ENCODE data around the gene OBSCN. TPM values are rescaled to one million over a fixed set of nuclear protein-coding genes. Genes with fewer than 3 reads are reported as not detected.

The OBSCN gene
- total RNA-seq, 1 experiment from 2014 or later: 10.5 TPM

- Histone ChIP-seq H3K4me1 (ENCODE audit: control insufficient read depth, insufficient read depth, low read length) (no peaks in the 10 kb centered on the region), H3K36me3 (ENCODE audit: control insufficient read depth, insufficient read depth, low read length) (no peaks in the 10 kb centered on the region), H3K9me3 (ENCODE audit: control insufficient read depth, insufficient read depth, low read depth, low read length) (peaks cover 50% of the 10 kb centered on the region), H3K27ac (ENCODE audit: low read length) (no peak overlapping the region), H3K27me3 (ENCODE audit: control insufficient read depth, insufficient read depth, low read length) (no peaks in the 10 kb centered on the region), H3K4me3 (ENCODE audit: low read depth in 2 of 2, low read length in 2 of 2) (no peak overlapping the region)
- no TSS peak for BruUV-seq (replicated peaks)
- TF ChIP-seq POLR2AphosphoS5 (IDR thresholded peaks at IDR 0.05; ENCODE audit: low read depth, low read length) (no peak), CTCF (IDR thresholded peaks at IDR 0.05) (no peak), TCF7L2 (IDR thresholded peaks at IDR 0.05; ENCODE audit: low read depth, low read length) (no peak), REST (IDR thresholded peaks at IDR 0.05; ENCODE audit: insufficient read depth in 1 of 2, low read depth in 2 of 2, low read length in 1 of 2) (no peak), SIN3A (IDR thresholded peaks at IDR 0.05; ENCODE audit: borderline replicate concordance, insufficient read depth, low read depth, low read length) (no peak)
- in situ Hi-C loops (cut with HindIII; ENCODE audit: low pct_unique_long_range_greater_than_20kb, low sequenced_read_pairs) (no loop called here), intact Hi-C loops (cut with micrococcal nuclease; ENCODE audit: unreplicated experiment) (no loop called here)
- ChIA-PET POLR2A (no interaction called here), CTCF (no interaction called here)
- DNase-seq (ENCODE audit: low read depth, low spot score) (no peak), ATAC-seq (no peak)
Measured at GRCh38 chr1:228245111-228245510, 37.3 kb downstream of the OBSCN start.

GRCh38 chr1:228246216-228246900 lies 38.5 kb downstream of the OBSCN start:
- ChIA-PET POLR2A (no interaction called here), CTCF (no interaction called here)
- ATAC-seq: no peak
- no peak overlapping the region for H3K27ac ChIP-seq (ENCODE audit: low read length)
- no peak overlapping the region for H3K4me3 ChIP-seq (ENCODE audit: low read depth in 2 of 2, low read length in 2 of 2)
- in situ Hi-C loops (cut with HindIII; ENCODE audit: low pct_unique_long_range_greater_than_20kb, low sequenced_read_pairs) (no loop called here), intact Hi-C loops (cut with micrococcal nuclease; ENCODE audit: unreplicated experiment) (no loop called here)
- no peak for TF ChIP-seq POLR2AphosphoS5 (IDR thresholded peaks at IDR 0.05; ENCODE audit: low read depth, low read length)
- peaks cover 50% of the 10 kb centered on the region for H3K9me3 ChIP-seq (ENCODE audit: control insufficient read depth, insufficient read depth, low read depth, low read length)
- no peak for DNase-seq (ENCODE audit: low read depth, low spot score)
- no peaks in the 10 kb centered on the region for H3K36me3 ChIP-seq (ENCODE audit: control insufficient read depth, insufficient read depth, low read length)
- no peaks in the 10 kb centered on the region for H3K27me3 ChIP-seq (ENCODE audit: control insufficient read depth, insufficient read depth, low read length)
- no peaks in the 10 kb centered on the region for H3K4me1 ChIP-seq (ENCODE audit: control insufficient read depth, insufficient read depth, low read length)
- no TSS peak for BruUV-seq (replicated peaks)

- no peaks in the 10 kb centered on the region for H3K27me3 ChIP-seq (ENCODE audit: control insufficient read depth, insufficient read depth, low read length)
- DNase-seq (ENCODE audit: low read depth, low spot score) (no peak), ATAC-seq (no peak)
- intact Hi-C loops (cut with micrococcal nuclease; ENCODE audit: unreplicated experiment) (no loop called here), in situ Hi-C loops (cut with HindIII; ENCODE audit: low pct_unique_long_range_greater_than_20kb, low sequenced_read_pairs) (no loop called here)
- ChIA-PET POLR2A (no interaction called here), CTCF (interaction anchor here (0.6 kb wide), 1 partner anchor 1183 kb away, joined by 3 read pairs; no protein-coding TSS in a partner anchor)
- H3K4me1 ChIP-seq (ENCODE audit: control insufficient read depth, insufficient read depth, low read length): no peaks in the 10 kb centered on the region
- BruUV-seq (replicated peaks): no TSS peak
- no peaks in the 10 kb centered on the region for H3K36me3 ChIP-seq (ENCODE audit: control insufficient read depth, insufficient read depth, low read length)
- H3K4me3 ChIP-seq (ENCODE audit: low read depth in 2 of 2, low read length in 2 of 2): no peak overlapping the region
- TF ChIP-seq TCF7L2 (IDR thresholded peaks at IDR 0.05; ENCODE audit: low read depth, low read length): no peak
- TF ChIP-seq CTCF (IDR thresholded peaks at IDR 0.05): no peak
- TF ChIP-seq REST (IDR thresholded peaks at IDR 0.05; ENCODE audit: insufficient read depth in 1 of 2, low read depth in 2 of 2, low read length in 1 of 2): no peak
- H3K9me3 ChIP-seq (ENCODE audit: control insufficient read depth, insufficient read depth, low read depth, low read length): peaks cover 23% of the 10 kb centered on the region
- no peak overlapping the region for H3K27ac ChIP-seq (ENCODE audit: low read length)
Measured at GRCh38 chr1:228249513-228250305, 41.9 kb downstream of the OBSCN start.
